ENCODE results near the gene PDZD2. TPM values are rescaled to one million over a fixed set of nuclear protein-coding genes. Genes with fewer than 3 reads are reported as not detected.
"Not testable (repeated sequence)": the region's sequence is repeated elsewhere in the genome, so short reads cannot be mapped to it uniquely, and the experiment has no call there.

The PDZD2 gene
- total RNA-seq, 2 experiments from 2014 or later = 0.42 TPM; not detected in 1

DNA sequence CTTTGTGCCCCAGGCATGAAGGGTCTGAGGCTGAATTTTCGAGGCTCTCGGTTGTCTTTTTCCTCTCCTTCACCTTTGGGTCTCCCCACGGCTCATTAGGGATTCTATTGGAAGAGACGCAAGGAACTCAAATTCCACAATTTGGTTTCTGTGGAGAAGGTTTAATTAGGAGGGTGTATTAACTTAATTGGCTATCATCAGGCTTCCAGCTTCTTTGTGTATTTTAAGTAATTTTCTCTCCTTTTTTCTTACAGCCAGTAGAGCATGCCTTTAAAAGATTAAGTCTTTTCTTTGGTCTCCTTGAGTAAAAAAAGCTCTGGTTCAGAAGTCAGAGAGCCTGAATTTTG is 115.4 kb downstream of the PDZD2 start:
- no peaks in the 10 kb centered on the region for H3K4me1 Mint-ChIP-seq
- H3K36me3 Mint-ChIP-seq = no peaks in the 10 kb centered on the region
- H3K27me3 Mint-ChIP-seq = no peaks in the 10 kb centered on the region

DNA sequence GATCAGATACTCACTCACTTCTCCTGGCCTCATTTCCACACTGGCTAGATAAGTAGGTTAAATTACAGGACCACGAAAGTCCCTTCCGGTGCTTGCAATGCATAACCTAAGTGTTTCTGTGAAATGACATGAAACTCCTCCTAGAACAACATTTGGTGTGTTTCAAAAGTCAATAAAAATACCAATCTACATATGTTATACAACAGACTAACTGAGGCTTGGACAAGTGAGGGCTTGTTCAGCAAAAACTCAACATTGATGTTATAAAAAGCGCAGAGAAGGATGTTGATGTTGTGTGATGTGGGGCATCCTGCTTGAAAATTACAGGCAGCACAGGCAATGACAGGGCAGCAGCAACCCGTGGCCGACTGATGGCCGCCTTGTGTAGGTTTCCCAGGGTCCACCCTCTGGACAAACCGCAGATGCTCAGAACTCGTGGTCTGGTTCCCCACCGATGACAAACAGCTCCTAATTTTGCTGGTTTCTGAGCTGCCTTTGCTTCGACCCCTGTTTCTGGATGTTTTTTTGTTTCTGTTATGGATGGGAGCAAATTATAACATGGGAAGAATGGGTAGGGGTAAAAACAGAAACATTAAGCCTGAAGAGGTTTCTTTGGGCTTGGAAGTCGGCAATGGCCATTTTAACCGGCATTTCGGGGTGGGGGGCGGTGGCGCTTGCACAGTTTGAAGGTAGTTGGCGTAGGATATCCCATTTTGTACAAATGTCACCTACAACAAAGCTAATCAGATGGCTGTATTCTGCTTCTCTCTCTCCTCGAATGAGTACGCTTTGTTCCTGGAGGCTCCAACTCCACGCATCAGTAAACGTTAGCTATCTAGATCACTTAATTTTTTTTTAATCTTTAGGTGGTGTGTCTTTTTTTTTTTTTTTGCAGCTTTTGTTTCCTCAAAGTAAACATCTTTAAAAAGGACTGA is 116.1 kb downstream of the PDZD2 start:
- no peak overlapping the region for H3K4me3 Mint-ChIP-seq
- no peaks in the 10 kb centered on the region for H3K4me1 Mint-ChIP-seq
- H3K9me3 Mint-ChIP-seq = no peaks in the 10 kb centered on the region
- H3K36me3 Mint-ChIP-seq = no peaks in the 10 kb centered on the region
- no peak overlapping the region for H3K27ac Mint-ChIP-seq
- no peak for DNase-seq
- H3K27me3 Mint-ChIP-seq = peaks cover 4% of the 10 kb centered on the region

More for the DNA sequence above, 115.4 kb downstream of the PDZD2 start:
- no peaks in the 10 kb centered on the region for H3K9me3 Mint-ChIP-seq
- no peak for DNase-seq
- H3K4me3 Mint-ChIP-seq = no peak overlapping the region
- no peak overlapping the region for H3K27ac Mint-ChIP-seq

DNA sequence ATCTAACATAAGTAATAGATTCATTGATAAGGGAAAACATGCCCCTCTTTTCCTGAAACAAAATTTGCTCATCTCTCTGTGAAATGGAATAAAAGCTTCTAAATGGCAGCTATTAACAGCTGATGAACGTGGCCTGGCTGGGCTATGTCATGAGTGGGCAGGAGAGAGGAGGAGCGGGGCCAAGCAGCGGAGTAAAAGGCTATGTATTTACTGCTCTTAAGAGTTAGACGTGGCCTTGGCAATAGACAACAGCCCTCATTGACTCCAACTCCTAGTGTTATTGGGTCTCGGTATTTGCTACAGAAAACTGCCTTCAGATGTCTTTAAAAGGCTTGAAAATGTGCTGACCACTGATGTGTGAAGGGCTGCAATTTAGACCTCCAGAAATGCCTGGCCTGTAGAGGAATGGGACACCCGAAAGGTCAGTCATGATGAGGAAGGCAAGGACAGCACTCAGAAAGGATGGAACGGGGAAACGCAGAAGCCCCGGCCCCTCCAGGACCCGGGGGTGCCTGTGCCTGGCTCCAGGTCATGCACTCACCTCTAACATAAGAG is 116.8 kb downstream of the PDZD2 start:
- Mint-ChIP-seq H3K27ac (no peak overlapping the region), H3K4me3 (no peak overlapping the region), H3K36me3 (no peaks in the 10 kb centered on the region), H3K27me3 (peaks cover 4% of the 10 kb centered on the region), H3K9me3 (no peaks in the 10 kb centered on the region), H3K4me1 (no peaks in the 10 kb centered on the region)
- DNase-seq = no peak

DNA sequence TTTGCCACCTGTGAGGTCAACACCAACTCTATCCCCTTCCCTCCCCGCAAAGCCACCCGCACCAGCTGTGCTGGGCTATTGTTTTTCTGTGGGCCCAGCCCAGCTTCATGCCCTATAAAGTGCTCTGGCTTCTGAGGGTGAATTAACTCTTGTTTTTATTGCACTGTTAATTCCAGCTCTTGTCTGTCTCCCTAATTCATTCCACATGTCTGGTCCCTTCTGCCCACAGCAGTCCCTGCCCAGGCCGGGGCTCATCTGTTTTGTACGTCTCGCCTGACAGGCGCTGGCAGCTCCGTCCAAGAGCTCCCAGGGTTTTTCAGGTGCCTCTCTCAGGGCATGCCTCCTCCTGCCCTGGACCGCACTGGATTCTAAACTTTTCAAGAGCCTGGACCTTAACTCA is 118.9 kb downstream of the PDZD2 start:
- H3K27ac Mint-ChIP-seq = no peak overlapping the region
- H3K27me3 Mint-ChIP-seq = peaks cover 4% of the 10 kb centered on the region
- no peaks in the 10 kb centered on the region for H3K36me3 Mint-ChIP-seq
- H3K4me1 Mint-ChIP-seq = no peaks in the 10 kb centered on the region
- no peak for DNase-seq
- H3K9me3 Mint-ChIP-seq = no peaks in the 10 kb centered on the region
- H3K4me3 Mint-ChIP-seq = no peak overlapping the region

DNA sequence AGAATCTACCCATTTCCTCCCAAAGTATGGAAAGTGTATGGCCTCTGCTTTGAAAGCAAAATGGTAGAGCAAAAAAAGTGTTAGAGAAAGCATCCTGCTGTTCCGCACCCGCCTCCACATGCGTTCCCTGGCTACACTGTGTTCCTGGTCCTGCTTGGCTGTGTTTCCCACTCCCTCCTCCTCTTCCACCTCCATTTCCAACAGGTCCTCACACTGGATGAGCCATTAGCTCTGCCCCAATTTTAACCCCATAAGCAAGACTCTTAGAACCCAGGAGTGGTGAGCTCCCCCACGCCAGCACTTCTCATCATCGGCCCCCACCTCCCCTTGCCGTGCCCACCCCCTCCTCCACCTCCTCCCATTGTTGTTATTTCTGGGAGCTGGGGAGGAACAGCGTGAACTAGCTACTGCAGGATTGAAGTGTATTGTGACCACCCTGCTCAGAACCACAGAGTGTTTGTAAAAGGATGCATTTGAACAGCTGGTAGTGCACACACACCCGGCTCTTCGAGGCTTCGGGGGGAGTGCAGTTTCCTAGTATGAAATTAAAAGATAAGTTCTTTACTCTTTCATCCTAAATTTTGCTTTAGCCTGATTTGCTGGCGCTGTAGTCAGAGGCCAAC is 120.0 kb downstream of the PDZD2 start:
- no peak overlapping the region for H3K27ac Mint-ChIP-seq
- no peaks in the 10 kb centered on the region for H3K36me3 Mint-ChIP-seq
- H3K9me3 Mint-ChIP-seq = no peaks in the 10 kb centered on the region
- H3K4me3 Mint-ChIP-seq = no peak overlapping the region
- H3K4me1 Mint-ChIP-seq = no peaks in the 10 kb centered on the region
- peaks cover 4% of the 10 kb centered on the region for H3K27me3 Mint-ChIP-seq
- no peak for DNase-seq

DNA sequence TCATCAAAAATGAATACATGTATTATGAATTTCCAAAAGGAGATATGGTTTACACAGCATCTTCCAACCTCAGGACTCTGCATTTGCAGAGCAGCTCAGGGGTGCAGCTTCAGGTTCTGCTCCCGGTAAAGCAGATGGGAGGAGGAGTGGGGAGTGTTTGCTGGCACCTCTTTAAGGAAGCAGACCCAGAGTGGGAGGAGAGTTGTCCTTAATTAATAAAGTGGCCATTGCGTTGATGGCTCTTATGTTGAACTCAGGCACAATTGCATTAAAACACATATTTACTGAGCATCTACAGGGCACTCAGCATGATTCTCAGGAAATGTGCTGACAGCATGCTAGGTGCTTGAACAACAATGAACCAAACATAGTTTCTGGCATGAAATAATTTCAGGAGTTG is 121.0 kb downstream of the PDZD2 start:
- H3K27ac Mint-ChIP-seq = no peak overlapping the region
- no peaks in the 10 kb centered on the region for H3K4me1 Mint-ChIP-seq
- no peak for DNase-seq
- H3K4me3 Mint-ChIP-seq = no peak overlapping the region
- no peaks in the 10 kb centered on the region for H3K9me3 Mint-ChIP-seq
- H3K36me3 Mint-ChIP-seq = no peaks in the 10 kb centered on the region
- H3K27me3 Mint-ChIP-seq = peaks cover 4% of the 10 kb centered on the region

DNA sequence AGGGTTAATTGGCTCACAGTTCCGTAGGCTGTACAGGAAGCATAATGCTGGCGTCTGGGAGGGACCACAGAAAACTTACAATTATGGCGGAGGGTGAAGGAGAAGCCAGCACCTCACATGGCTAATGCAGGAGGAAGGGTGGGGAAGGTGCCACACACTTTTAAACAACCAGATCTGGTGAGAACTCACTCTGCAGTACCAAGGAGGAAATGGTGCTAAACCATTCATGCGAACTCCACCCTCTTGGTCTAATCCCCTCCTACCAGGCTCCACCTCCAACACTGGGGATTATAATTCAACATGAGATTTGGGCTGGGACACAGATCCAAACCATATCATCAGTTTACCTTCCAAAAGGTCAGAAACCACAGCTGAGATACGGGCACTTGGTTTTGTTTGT is 122.9 kb downstream of the PDZD2 start:
- no peak for DNase-seq
- H3K9me3 Mint-ChIP-seq = no peaks in the 10 kb centered on the region
- no peak overlapping the region for H3K27ac Mint-ChIP-seq
- no peak overlapping the region for H3K4me3 Mint-ChIP-seq
- H3K27me3 Mint-ChIP-seq = peaks cover 4% of the 10 kb centered on the region
- H3K36me3 Mint-ChIP-seq = no peaks in the 10 kb centered on the region
- no peaks in the 10 kb centered on the region for H3K4me1 Mint-ChIP-seq

DNA sequence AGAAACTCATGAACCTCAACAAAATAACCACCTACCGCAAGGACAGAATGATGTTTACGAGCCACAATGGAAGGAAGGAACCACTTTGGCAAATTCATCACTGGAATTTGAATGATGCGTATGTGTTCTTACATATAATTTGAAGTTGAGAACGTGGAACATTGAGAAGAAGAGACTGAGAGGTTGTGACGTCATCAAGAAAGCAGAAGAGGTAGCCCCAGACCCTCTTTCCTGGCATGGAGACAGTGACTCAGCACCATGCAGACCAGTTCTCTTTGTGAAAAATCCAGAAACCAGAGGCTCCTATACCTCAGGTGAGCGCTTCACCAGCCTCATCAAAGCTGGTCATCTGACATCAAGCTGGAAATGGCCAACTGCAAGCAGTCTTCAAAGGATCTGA is 124.5 kb downstream of the PDZD2 start:
- Mint-ChIP-seq H3K4me3 (no peak overlapping the region), H3K36me3 (no peaks in the 10 kb centered on the region), H3K27me3 (peaks cover 4% of the 10 kb centered on the region), H3K9me3 (no peaks in the 10 kb centered on the region), H3K4me1 (no peaks in the 10 kb centered on the region), H3K27ac (no peak overlapping the region)
- DNase-seq = no peak

DNA sequence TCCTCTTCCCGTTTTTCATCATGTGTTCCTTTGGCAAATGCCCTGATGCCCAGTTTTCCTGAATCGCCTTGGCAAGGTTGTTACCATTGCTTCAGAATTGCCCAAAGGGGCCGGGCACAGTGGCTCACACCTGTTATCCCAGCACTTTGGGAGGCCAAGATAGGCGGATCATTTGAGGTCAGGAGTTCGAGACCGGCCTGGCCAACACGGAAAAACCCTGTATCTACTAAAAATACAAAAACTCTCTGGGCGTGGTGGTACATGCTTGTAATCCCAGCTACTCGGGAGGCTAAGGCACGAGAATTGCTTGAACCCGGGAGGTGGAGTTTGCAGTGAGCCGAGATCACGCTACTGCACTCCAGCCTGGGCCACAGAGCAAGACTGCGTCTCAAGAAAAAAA is 125.8 kb downstream of the PDZD2 start:
- not testable (repeated sequence) for H3K27ac Mint-ChIP-seq, H3K4me3 Mint-ChIP-seq, DNase-seq, H3K36me3 Mint-ChIP-seq, H3K9me3 Mint-ChIP-seq, H3K27me3 Mint-ChIP-seq, H3K4me1 Mint-ChIP-seq

DNA sequence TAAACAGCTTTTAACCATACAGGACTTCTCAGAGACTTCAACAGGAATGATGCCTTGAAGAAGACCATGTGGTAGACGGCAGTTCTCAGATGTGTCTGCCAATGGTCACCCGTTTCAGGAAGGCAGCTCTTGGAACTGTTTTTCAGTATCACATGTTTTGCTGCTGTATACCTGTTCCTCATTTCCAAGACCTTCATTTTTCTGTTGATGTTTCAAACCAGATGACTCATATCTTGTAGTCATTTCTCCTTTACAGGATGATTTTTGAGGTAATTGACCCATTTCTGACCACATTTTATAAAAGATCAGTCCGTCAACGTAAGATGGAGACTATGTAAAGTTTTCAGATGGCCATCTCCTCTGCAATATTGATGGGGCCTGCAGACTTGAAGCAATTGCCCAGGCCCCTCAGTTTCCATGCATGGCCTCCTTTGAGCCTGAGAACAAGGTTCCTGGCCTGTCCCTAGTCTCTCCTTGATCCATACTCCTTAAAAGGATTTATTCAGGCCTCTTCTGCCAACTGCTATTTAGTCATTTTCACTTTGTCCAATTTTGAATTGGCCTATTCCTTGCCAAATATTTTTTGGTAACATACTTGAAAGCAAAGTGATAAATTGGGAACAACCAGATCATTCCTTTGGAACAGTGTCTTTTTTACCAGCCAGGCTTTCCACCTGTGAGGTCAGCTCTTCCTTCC is 128.6 kb downstream of the PDZD2 start:
- Mint-ChIP-seq H3K27me3 (no peaks in the 10 kb centered on the region), H3K4me1 (peaks cover 3% of the 10 kb centered on the region), H3K9me3 (no peaks in the 10 kb centered on the region), H3K27ac (no peak overlapping the region), H3K36me3 (no peaks in the 10 kb centered on the region), H3K4me3 (no peak overlapping the region)
- DNase-seq = no peak

DNA sequence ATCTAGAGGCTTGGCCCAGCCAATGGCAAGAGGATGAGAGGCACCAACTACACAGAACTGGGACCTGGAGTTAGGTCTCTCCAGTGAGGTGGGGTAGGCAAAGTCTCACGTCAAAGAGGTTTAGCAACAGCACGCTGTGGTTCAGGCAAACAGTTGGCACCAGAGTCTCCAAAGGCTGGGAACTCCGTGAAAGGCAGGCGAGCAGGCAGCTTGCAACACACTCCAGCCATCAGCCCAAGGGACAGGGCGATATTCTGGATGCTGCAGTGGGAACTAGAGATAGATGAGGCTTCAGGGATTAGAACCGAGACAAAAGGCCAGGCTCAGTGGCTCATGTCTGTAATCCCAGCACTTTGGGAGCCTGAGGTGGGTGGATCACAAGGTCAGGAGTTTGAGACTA is 129.1 kb downstream of the PDZD2 start:
- no peaks in the 10 kb centered on the region for H3K27me3 Mint-ChIP-seq
- H3K9me3 Mint-ChIP-seq = no peaks in the 10 kb centered on the region
- no peaks in the 10 kb centered on the region for H3K36me3 Mint-ChIP-seq
- no peak overlapping the region for H3K27ac Mint-ChIP-seq
- H3K4me1 Mint-ChIP-seq = peaks cover 3% of the 10 kb centered on the region
- no peak for DNase-seq
- no peak overlapping the region for H3K4me3 Mint-ChIP-seq

DNA sequence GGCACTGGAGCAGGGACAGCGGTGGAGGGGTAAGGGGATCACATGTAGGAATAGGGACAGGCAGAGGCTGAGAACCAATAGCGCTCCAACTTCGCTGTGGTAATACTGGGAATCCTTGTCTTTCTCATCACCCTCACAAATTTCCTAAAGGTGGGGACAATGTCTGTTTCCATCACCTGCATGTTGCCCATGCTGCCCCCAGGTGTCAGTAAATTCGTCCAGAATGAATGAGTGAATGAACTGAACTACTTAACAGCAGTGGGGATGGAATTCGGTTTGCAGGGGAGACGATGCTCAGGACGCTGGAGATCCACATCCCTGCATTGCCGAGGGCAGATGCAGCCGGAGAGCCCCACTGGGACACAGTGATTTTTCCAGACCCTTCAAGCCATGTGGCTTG is 129.9 kb downstream of the PDZD2 start:
- Mint-ChIP-seq H3K4me1 (peaks cover 3% of the 10 kb centered on the region), H3K4me3 (no peak overlapping the region), H3K27ac (no peak overlapping the region), H3K36me3 (no peaks in the 10 kb centered on the region), H3K27me3 (no peaks in the 10 kb centered on the region), H3K9me3 (no peaks in the 10 kb centered on the region)
- no peak for DNase-seq

DNA sequence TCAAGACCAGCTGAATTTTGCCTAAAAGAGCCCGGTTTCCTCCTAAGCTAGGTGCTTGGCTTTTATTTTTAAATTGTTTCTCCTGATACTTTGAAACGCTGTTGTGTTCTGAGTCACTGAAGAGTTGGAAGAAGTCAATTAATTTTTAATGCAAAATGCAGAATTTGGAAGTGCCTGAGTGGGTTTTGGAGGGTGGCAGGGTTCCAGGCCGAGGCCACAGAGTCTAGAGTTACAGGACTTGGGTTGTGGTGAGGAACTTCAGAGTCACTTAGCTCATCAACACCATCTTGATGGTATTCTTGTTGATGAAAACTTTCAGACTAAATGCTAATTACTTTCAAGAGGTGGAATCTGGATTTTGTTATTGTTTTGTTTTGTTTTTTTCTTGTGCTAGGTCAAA is 130.6 kb downstream of the PDZD2 start:
- peaks cover 3% of the 10 kb centered on the region for H3K4me1 Mint-ChIP-seq
- no peak for DNase-seq
- no peaks in the 10 kb centered on the region for H3K27me3 Mint-ChIP-seq
- H3K27ac Mint-ChIP-seq = no peak overlapping the region
- H3K9me3 Mint-ChIP-seq = no peaks in the 10 kb centered on the region
- no peak overlapping the region for H3K4me3 Mint-ChIP-seq
- no peaks in the 10 kb centered on the region for H3K36me3 Mint-ChIP-seq

DNA sequence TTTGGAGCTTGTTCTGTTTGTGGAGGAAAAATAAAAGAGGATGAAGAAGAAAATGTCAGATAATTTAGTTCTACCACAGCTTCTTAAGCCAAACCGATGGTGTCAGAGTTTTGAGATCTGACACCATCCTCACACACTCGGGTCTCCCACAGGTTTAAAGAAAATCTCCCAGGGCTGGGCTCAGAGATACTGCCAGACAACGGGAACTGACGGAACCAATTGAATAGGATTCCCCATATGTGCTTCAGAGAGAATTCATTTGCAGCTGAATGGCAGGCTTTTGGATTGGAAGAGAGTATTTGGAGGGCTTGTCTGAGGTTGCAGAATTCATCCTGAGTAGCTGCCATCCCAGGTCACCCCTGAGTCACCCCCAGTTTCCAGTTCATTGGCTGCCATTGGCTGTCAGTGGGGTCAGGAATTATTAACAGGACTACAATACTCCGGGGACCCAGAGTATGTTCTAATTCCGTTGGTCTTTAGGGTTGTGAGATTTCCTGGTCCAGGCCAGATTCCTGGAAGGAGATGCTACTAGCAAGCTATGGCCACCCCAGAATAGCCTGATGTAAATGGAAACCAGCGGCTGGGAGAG is 131.3 kb downstream of the PDZD2 start:
- no peaks in the 10 kb centered on the region for H3K36me3 Mint-ChIP-seq
- no peak overlapping the region for H3K4me3 Mint-ChIP-seq
- no peak overlapping the region for H3K27ac Mint-ChIP-seq
- DNase-seq = no peak
- peaks cover 3% of the 10 kb centered on the region for H3K4me1 Mint-ChIP-seq
- H3K9me3 Mint-ChIP-seq = no peaks in the 10 kb centered on the region
- no peaks in the 10 kb centered on the region for H3K27me3 Mint-ChIP-seq

DNA sequence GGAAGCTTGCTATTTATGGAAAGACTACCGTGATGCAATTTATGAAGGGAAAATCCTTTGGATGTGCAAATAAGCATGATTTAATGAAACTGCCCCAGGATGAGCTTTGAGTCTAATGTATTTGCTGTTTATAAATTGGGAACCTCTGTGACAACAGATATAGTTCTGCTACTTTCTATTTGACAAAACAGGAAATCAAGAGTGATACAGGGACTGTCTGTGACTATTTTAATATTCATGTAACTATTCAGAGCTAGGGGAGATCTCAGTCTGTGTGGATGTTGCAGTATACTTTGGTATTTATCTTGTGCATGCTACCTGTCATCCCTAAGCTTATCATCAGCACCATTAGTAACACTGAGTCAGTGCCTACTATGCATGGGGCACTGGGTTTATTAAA is 132.1 kb downstream of the PDZD2 start:
- no peaks in the 10 kb centered on the region for H3K27me3 Mint-ChIP-seq
- no peak overlapping the region for H3K27ac Mint-ChIP-seq
- H3K36me3 Mint-ChIP-seq = no peaks in the 10 kb centered on the region
- H3K4me3 Mint-ChIP-seq = no peak overlapping the region
- no peak for DNase-seq
- no peaks in the 10 kb centered on the region for H3K9me3 Mint-ChIP-seq
- H3K4me1 Mint-ChIP-seq = peaks cover 3% of the 10 kb centered on the region
